ENCODE results near the gene PFDN1. TPM values are rescaled to one million over a fixed set of nuclear protein-coding genes. Genes with fewer than 3 reads are reported as not detected.
"Not testable (repeated sequence)": the region's sequence is repeated elsewhere in the genome, so short reads cannot be mapped to it uniquely, and the experiment has no call there.

PFDN1 gene
- total and polyA plus RNA-seq, 10 donors: 38.0 to 82.1 (median 61.6) TPM

GRCh38 chr5:140202610-140203009 lies 100.3 kb downstream of the PFDN1 start:
- no peak for TF ChIP-seq POLR2A (IDR thresholded peaks at IDR 0.05)
- TF ChIP-seq POLR2AphosphoS5 (IDR thresholded peaks at IDR 0.05): no peak
- TF ChIP-seq CTCF (IDR thresholded peaks at IDR 0.05 in 8 of 11, conservative IDR thresholded peaks at IDR 0.05 in 3 of 11): no peak
- Histone ChIP-seq H3K9me3 (no peaks in the 10 kb centered on the region), H3K36me3 (peaks cover 0 to 7% (median 0%) of the 10 kb centered on the region in 6 donors), H3K4me3 (no peak overlapping the region), H3K27ac (no peak overlapping the region), H3K27me3 (replicated peaks in 1 of 7) (no peaks in the 10 kb centered on the region), H3K4me1 (peaks cover 0 to 48% (median 10%) of the 10 kb centered on the region in 6 donors)
- WGBS, 5 donors: 85 to 94% (median 89%) methylated on average over 2 of the region's 2 CpGs
- intact Hi-C loops (cut with DNase I; ENCODE audit: low total_unique reads): no loop called here
- DNase-seq: no peak

- DNase-seq: no peak
- TF ChIP-seq CTCF (IDR thresholded peaks at IDR 0.05 in 8 of 11, conservative IDR thresholded peaks at IDR 0.05 in 3 of 11) (no peak), POLR2A (IDR thresholded peaks at IDR 0.05) (no peak), POLR2AphosphoS5 (IDR thresholded peaks at IDR 0.05) (no peak)
- 73 to 92% (median 85%) methylated on average over 4 of the region's 4 CpGs for WGBS, 5 donors
- Histone ChIP-seq H3K4me1 (peaks cover 0 to 43% (median 10%) of the 10 kb centered on the region in 6 donors), H3K4me3 (no peak overlapping the region), H3K27me3 (replicated peaks in 1 of 7) (no peaks in the 10 kb centered on the region), H3K27ac (no peak overlapping the region), H3K9me3 (no peaks in the 10 kb centered on the region), H3K36me3 (peaks cover 0 to 7% (median 0%) of the 10 kb centered on the region in 6 donors)
- intact Hi-C loops (cut with DNase I; ENCODE audit: low total_unique reads): no loop called here
Measured at GRCh38 chr5:140202078-140202477, 100.8 kb downstream of the PFDN1 start.

- Histone ChIP-seq H3K4me1 (peaks cover 0 to 20% (median 0%) of the 10 kb centered on the region in 6 donors), H3K36me3 (peaks cover 0 to 20% (median 0%) of the 10 kb centered on the region in 6 donors)
- intact Hi-C loops (cut with DNase I; ENCODE audit: low total_unique reads); H3K27ac ChIP-seq; H3K9me3 ChIP-seq; H3K27me3 ChIP-seq (replicated peaks in 1 of 7); DNase-seq; H3K4me3 ChIP-seq: not testable (repeated sequence)
- WGBS, 5 donors: 93 to 100% (median 97%) methylated on average over 1 of the region's 1 CpG
Measured at GRCh38 chr5:140198915-140199314, 104.0 kb downstream of the PFDN1 start.

- WGBS, 5 donors: 91 to 96% (median 93%) methylated on average over 2 of the region's 2 CpGs
- H3K27ac ChIP-seq: peak overlapping the region in 4 of 8 donors; percentile 5 to 65 (median 48)
Measured at GRCh38 chr5:140197023-140197422, 105.9 kb downstream of the PFDN1 start.

GRCh38 chr5:140196115-140196814 lies 106.6 kb downstream of the PFDN1 start:
- Histone ChIP-seq H3K27ac (peak overlapping the region in 4 of 8 donors; percentile 5 to 65 (median 48)), H3K27me3 (replicated peaks in 1 of 7) (no peaks in the 10 kb centered on the region), H3K36me3 (peaks cover 0 to 27% (median 0%) of the 10 kb centered on the region in 6 donors), H3K9me3 (no peaks in the 10 kb centered on the region), H3K4me1 (peaks cover 0 to 15% (median 0%) of the 10 kb centered on the region in 6 donors), H3K4me3 (no peak overlapping the region)
- TF ChIP-seq POLR2A (IDR thresholded peaks at IDR 0.05): no peak
- no peak for TF ChIP-seq CTCF (IDR thresholded peaks at IDR 0.05 in 8 of 11, conservative IDR thresholded peaks at IDR 0.05 in 3 of 11)
- no peak for TF ChIP-seq POLR2AphosphoS5 (IDR thresholded peaks at IDR 0.05)
- WGBS, 5 donors: 34 to 72% (median 55%) methylated on average over 2 of the region's 2 CpGs
- no peak for DNase-seq
- intact Hi-C loops (cut with DNase I; ENCODE audit: low total_unique reads): no loop called here

More at GRCh38 chr5:140197023-140197422, 105.9 kb downstream of the PFDN1 start:
- intact Hi-C loops (cut with DNase I; ENCODE audit: low total_unique reads): no loop called here
- TF ChIP-seq POLR2AphosphoS5 (IDR thresholded peaks at IDR 0.05): no peak
- Histone ChIP-seq H3K4me3 (no peak overlapping the region), H3K4me1 (peaks cover 0 to 20% (median 0%) of the 10 kb centered on the region in 6 donors), H3K9me3 (no peaks in the 10 kb centered on the region), H3K27me3 (replicated peaks in 1 of 7) (no peaks in the 10 kb centered on the region), H3K36me3 (peaks cover 0 to 27% (median 0%) of the 10 kb centered on the region in 6 donors)
- no peak for DNase-seq

Data from spleen (tissue), 11 donors.